ENCODE results near the gene DRG1. TPM values are rescaled to one million over a fixed set of nuclear protein-coding genes. Genes with fewer than 3 reads are reported as not detected.

Gene DRG1
- total and polyA plus RNA-seq, 2 donors (not counting 1 experiment from before 2014, with no cell fraction given), result 33.9 to 58.9 TPM

- Mint-ChIP-seq H3K4me3 (no peak overlapping the region), H3K9me3 (ENCODE audit: insufficient read depth) (no peaks in the 10 kb centered on the region), H3K4me1 (peaks cover 16% of the 10 kb centered on the region), H3K27ac (no peak overlapping the region), H3K27me3 (no peaks in the 10 kb centered on the region)
- TF ChIP-seq CTCF (IDR thresholded peaks at IDR 0.05) (no peak), EZH2 (IDR thresholded peaks at IDR 0.05; ENCODE audit: borderline replicate concordance, insufficient read depth, low read depth, low read length, poor library complexity, severe bottlenecking) (no peak)
- Histone ChIP-seq H3K4me2 (replicated peaks; ENCODE audit: low read depth, low read length, poor library complexity, severe bottlenecking) (no peak overlapping the region), H3K9me3 (ENCODE audit: control extremely low read depth in 1 of 3, control insufficient read depth in 2 of 3, insufficient read depth in 1 of 3, low read length in 2 of 3) (no peaks in the 10 kb centered on the region), H3K27me3 (replicated peaks in 1 of 4; ENCODE audit: control extremely low read depth in 1 of 4, control insufficient read depth in 3 of 4, insufficient read depth in 4 of 4, low read length in 3 of 4) (no peaks in the 10 kb centered on the region), H3K4me3 (ENCODE audit: control extremely low read depth in 1 of 5, extremely low read depth in 1 of 5, insufficient read depth in 1 of 5, low read depth in 2 of 5, low read length in 4 of 5) (no peak overlapping the region), H3K79me2 (ENCODE audit: control insufficient read depth, insufficient read depth, low read length) (no peaks in the 10 kb centered on the region), H3K9ac (ENCODE audit: low read length) (no peak overlapping the region), H3K36me3 (replicated peaks in 1 of 2; ENCODE audit: control extremely low read depth in 1 of 2, control insufficient read depth in 1 of 2, extremely low read depth in 1 of 2, insufficient read depth in 2 of 2, low read length in 1 of 2) (peaks cover 1 to 63% of the 10 kb centered on the region in 2 experiments), H2AFZ (ENCODE audit: insufficient read depth, low read depth, low read length, poor library complexity, severe bottlenecking) (no peak overlapping the region), H3K4me1 (ENCODE audit: control insufficient read depth in 2 of 2, insufficient read depth in 2 of 2, low read length in 2 of 2) (peaks cover 8 to 11% of the 10 kb centered on the region in 2 donors), H4K20me1 (ENCODE audit: control insufficient read depth, insufficient read depth, low read length, poor library complexity, severe bottlenecking) (no peaks in the 10 kb centered on the region), H3K27ac (ENCODE audit: low read length in 2 of 2) (no peak overlapping the region)
- DNase-seq (no peak), ATAC-seq (ENCODE audit: low read depth) (no peak)
- ChIA-PET POLR2A (no interaction called here), CTCF (interaction anchor here (1.1 to 1.5 kb wide), 5 partner anchors 10 to 502 kb away, joined by 3 to 4 read pairs (median 3); no protein-coding TSS in a partner anchor)
- intact Hi-C loops (cut with micrococcal nuclease), result no loop called here
- WGBS (ENCODE audit: insufficient coverage), result no CpG with 5 or more reads among the region's 2 CpGs
These were observed 47.4 kb downstream of the DRG1 start for GRCh38 chr22:31446767-31447166.

- TF ChIP-seq CTCF (IDR thresholded peaks at IDR 0.05) (no peak), EZH2 (IDR thresholded peaks at IDR 0.05; ENCODE audit: borderline replicate concordance, insufficient read depth, low read depth, low read length, poor library complexity, severe bottlenecking) (no peak)
- Mint-ChIP-seq H3K4me1 (peaks cover 18% of the 10 kb centered on the region), H3K4me3 (no peak overlapping the region), H3K27me3 (no peaks in the 10 kb centered on the region), H3K27ac (no peak overlapping the region), H3K9me3 (ENCODE audit: insufficient read depth) (no peaks in the 10 kb centered on the region)
- DNase-seq (no peak), ATAC-seq (ENCODE audit: low read depth) (no peak)
- ChIA-PET CTCF (interaction anchor here (1.1 to 1.5 kb wide), 5 partner anchors 9 to 501 kb away, joined by 3 to 4 read pairs (median 3); no protein-coding TSS in a partner anchor), POLR2A (no interaction called here)
- Histone ChIP-seq H3K27ac (ENCODE audit: low read length in 2 of 2) (no peak overlapping the region), H2AFZ (ENCODE audit: insufficient read depth, low read depth, low read length, poor library complexity, severe bottlenecking) (no peak overlapping the region), H3K36me3 (replicated peaks in 1 of 2; ENCODE audit: control extremely low read depth in 1 of 2, control insufficient read depth in 1 of 2, extremely low read depth in 1 of 2, insufficient read depth in 2 of 2, low read length in 1 of 2) (peaks cover 4 to 58% of the 10 kb centered on the region in 2 experiments), H3K9ac (ENCODE audit: low read length) (no peak overlapping the region), H3K4me3 (ENCODE audit: control extremely low read depth in 1 of 5, extremely low read depth in 1 of 5, insufficient read depth in 1 of 5, low read depth in 2 of 5, low read length in 4 of 5) (no peak overlapping the region), H3K27me3 (replicated peaks in 1 of 4; ENCODE audit: control extremely low read depth in 1 of 4, control insufficient read depth in 3 of 4, insufficient read depth in 4 of 4, low read length in 3 of 4) (no peaks in the 10 kb centered on the region), H3K4me1 (ENCODE audit: control insufficient read depth in 2 of 2, insufficient read depth in 2 of 2, low read length in 2 of 2) (peaks cover 8 to 11% of the 10 kb centered on the region in 2 donors), H4K20me1 (ENCODE audit: control insufficient read depth, insufficient read depth, low read length, poor library complexity, severe bottlenecking) (no peaks in the 10 kb centered on the region), H3K4me2 (replicated peaks; ENCODE audit: low read depth, low read length, poor library complexity, severe bottlenecking) (no peak overlapping the region), H3K79me2 (ENCODE audit: control insufficient read depth, insufficient read depth, low read length) (no peaks in the 10 kb centered on the region), H3K9me3 (ENCODE audit: control extremely low read depth in 1 of 3, control insufficient read depth in 2 of 3, insufficient read depth in 1 of 3, low read length in 2 of 3) (no peaks in the 10 kb centered on the region)
- WGBS (ENCODE audit: insufficient coverage), result no CpG with 5 or more reads among the region's 3 CpGs
- intact Hi-C loops (cut with micrococcal nuclease), result no loop called here
These were observed 47.9 kb downstream of the DRG1 start for GRCh38 chr22:31447337-31447736.
